ENCODE results near the gene PCBP3.
A peak's percentile ranks its signal among the peaks of the same experiment; 100 is the strongest.
"Not testable (repeated sequence)": the region's sequence is repeated elsewhere in the genome, so short reads cannot be mapped to it uniquely, and the experiment has no call there.

The PCBP3 gene

GRCh38 chr21:45885597-45885929 is 242.0 kb downstream of the PCBP3 start:
- no peak for DNase-seq

GRCh38 chr21:45885930-45886601 is 242.5 kb downstream of the PCBP3 start:
- DNase-seq: not testable (repeated sequence)

GRCh38 chr21:45886610-45887026 is 243.1 kb downstream of the PCBP3 start:
- no peak for DNase-seq

- DNase-seq: no peak
Measured at GRCh38 chr21:45887120-45887611, 243.6 kb downstream of the PCBP3 start.

GRCh38 chr21:45887788-45888187 is 244.3 kb downstream of the PCBP3 start:
- DNase-seq: peak; percentile 66

GRCh38 chr21:45888386-45889009 is 245.0 kb downstream of the PCBP3 start:
- peak; percentile 71 for DNase-seq

DNA sequence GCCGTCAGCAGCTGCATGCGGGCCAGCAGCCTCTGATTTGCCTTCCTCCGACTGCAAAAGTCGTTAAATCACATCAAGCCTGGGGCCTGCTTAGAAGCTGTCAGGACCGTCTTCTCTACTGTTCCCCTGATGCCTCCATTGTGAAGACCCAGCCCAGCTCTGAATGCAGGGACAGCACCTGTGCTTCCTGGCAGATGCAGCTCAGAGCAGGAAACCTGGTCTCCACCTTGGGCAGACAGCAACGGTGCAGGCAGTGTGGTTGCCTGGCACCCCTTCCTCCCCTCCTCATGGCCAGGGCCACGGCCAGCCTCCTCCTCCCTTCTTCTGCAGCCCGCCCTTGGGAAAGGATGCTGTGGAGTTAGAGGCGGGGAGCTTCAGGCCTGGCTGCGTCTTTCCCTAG is 245.7 kb downstream of the PCBP3 start:
- peak; percentile 50 for DNase-seq

- peak; percentile 84 for DNase-seq
Measured at GRCh38 chr21:45889961-45890360, 246.4 kb downstream of the PCBP3 start.

GRCh38 chr21:45891388-45892155 is 248.0 kb downstream of the PCBP3 start:
- peak; percentile 51 for DNase-seq

DNA sequence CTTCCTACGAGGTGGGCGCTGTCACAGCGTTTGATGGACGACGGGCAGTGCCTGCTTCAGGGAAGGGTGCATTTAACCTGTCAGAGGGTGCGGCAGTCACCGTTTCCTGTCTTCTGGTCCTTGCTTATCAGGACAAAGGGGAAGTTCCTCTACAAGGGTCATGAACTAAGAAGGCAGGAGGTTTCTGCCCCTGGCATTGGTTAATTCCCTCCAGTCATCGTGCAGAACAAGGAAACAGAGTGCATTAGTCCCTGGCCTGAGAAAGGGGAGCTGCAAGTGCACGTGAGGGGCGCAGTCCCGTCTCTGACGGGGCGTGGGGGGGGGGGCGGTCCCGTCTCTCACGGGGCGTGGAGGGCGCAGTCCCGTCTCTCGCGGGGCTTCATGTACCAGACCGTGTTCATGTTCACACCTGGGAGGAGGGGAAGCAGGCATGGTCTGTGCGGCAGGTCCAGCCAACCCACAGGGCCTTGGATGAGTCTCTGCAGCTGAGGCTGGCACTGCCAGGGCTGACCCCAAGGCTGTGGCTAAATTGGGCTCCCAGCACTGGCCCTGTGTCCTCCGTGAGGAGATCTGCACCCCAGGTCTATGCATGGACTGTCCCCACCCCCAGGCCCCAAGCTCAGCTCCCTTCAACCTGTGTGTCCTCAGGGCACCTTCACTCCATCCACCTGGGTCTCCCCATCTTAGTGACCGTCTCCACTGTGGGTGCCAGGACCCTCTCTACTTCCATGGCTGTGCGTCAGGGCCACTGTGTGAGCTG is 248.8 kb downstream of the PCBP3 start:
- DNase-seq: no peak

DNA sequence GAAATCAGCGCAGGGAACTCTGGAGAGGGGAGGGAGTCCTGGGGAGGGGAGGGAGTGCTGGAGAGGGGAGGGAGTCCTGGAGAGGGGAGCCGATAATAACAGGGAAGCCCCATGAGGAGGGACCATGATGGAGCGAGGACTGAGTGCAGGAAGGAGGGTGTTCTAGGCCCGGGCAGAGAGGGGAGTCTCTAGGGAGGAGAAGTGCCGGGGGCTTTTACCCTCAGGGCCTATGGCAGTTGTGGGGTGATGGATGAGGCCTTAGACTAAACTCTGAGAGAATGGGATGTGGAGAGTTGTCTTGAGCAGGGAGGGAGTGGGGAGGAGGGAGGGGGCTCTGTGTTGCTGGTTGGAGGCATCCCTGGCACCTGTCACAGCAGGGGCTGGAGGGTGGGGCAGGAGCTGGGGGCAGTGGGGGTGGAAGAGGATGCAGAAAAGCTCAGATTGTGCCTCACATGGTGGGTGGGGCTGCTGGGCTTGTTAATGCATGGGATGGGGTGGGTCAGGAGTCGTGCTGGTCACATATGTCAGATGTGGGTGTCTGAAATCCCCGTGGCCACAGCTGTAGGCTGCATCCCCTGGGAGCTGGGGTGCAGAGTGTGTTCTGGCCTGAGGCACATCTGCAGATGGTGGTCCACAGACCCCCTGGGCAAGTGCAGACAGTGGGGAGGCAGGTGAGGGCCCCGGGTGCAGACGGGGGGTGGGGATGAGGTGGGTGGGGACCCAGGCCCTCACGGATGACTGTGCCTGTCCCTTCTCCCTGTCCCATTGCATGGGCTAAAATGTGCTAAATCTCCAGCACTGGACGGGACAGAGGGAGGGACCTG is 249.6 kb downstream of the PCBP3 start:
- peak; percentile 79 for DNase-seq

- DNase-seq: peak; percentile 95
Measured at GRCh38 chr21:45893740-45894449, 250.4 kb downstream of the PCBP3 start.

DNA sequence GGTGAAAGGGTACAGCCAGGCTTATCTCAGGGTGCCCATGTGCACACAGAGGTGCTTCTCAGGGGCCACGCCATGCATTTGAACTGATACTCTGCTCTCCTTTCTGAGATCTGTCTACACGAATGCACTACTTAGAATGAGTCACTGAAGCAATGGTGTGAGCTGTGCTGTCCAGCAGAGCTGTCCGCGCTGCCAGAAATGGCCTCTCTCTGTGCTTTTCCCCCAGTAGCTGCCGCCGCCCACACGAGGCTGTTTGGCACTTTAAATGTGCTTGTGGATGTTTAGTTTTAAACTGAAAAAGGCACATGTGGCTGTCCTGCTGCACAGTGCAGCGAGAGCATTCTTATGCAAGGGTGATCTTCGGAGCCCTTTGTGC is 250.9 kb downstream of the PCBP3 start:
- DNase-seq: no peak

DNA sequence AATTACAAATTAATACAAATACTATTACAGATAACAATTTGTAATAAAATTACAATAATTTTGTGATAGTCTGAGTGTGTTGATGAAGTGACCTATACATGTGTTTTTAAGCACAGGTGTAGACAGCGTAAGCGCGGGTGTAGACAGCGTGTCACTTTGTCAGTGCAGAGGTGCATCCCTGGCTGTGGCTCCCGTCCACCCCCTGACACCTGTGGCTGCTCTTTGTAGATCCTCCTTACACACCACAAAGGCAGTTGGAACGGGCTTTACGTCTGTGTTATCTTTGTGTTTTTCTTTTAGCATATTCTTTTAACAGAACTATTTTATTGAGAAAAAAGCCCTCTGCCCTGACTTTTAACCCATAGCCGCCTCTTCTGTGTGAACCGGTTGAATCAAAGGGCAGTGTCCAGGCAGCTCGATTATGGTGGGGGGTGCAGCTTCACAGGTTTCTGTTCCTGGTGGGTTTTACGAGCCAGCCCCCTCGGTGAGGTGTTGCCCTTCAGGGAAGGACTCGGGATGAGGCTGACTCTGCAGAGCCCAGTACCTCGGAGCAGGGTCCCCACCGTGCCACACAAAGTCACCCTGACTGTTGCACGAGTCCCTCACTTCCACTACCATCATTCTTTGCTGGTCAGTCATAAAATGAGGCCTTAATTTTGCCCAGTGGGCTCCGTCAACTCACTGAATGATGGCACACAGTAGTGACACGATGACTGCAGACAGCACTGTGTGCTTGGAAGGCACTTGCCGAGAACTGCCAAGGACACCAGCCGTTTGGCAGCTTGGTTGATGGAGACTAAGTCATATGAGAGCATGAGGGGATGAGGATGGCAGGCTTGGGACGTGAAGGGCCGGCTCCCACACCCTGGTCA is 251.6 kb downstream of the PCBP3 start:
- DNase-seq: peak; percentile 34

GRCh38 chr21:45895778-45896370 is 252.3 kb downstream of the PCBP3 start:
- no peak for DNase-seq

DNA sequence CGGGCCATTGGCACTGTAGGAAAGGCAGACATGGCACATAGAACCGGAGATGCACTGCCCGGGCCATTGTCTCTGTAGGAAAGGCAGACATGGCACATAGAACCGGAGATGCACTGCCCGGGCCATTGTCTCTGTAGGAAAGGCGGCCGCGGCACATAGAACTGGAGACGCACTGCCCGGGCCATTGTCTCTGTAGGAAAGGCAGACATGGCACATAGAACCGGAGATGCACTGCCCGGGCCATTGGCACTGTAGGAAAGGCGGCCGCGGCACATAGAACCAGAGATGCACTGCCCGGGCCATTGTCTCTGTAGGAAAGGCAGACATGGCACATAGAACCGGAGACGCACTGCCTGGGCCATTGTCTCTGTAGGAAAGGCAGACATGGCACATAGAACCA is 252.9 kb downstream of the PCBP3 start:
- DNase-seq: not testable (repeated sequence)

DNA sequence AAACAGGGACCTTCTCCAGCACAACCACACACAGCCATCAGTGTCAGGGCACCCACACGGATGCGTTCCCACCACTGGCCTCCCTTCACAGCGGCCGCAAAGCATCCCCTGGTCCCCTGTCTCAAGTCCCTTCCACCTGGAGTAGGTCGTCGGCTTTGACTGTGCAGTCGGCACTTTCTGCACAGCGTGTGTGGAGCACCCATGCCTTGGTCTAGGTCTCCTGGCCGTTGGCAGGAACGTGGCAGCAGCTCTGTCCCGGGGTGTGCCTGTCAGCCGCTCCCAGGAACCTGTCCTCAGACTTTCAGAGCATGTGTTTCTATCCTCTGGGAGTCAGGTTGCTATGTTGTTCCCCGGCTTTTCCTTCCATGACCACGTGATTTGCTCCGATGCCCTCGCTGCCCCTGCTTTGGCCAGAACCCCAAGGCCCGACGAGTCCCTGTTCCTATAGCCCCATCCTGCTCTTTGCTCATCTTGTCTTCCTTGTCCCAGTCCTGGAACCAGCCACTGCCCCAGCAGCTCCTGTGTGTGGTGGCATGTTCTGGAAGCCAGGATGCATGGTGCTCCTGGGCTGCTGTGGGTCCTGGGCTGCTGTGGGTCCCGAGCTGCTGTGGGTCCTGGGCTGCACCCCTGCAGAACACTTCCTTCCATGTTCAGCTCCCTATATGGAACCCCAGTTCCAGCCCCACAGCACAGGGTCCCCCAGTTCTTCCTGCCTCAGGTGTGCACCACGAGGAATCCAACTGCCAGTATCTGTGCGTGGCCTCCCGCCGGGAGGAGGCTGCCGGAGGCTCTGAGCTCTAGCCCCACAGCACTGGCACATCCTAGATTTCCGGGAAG is 253.9 kb downstream of the PCBP3 start:
- DNase-seq: no peak

DNA sequence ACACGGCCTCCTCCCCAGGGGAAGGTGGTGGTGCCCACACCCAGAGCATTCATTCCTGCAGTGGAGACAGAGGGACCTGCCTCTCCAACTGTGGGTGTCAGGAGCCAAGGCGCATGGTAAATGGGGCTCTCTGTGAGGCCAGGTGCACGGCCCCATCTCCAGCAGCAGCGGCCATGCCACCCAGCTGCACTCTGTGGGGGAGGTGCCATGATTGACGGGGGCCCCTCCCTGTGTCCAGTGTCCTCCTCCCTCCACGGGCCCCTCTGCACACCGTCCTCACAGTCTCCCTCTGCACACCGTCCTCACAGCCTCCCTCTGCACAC is 254.5 kb downstream of the PCBP3 start:
- no peak for DNase-seq

- DNase-seq: no peak
Measured at GRCh38 chr21:45898781-45899180, 255.3 kb downstream of the PCBP3 start.

Measured in eye (tissue), 1 donor.